GM23338 (cell line): ENCODE measurements around the gene FAM111B. TPM values are rescaled to one million over a fixed set of nuclear protein-coding genes. Genes with fewer than 3 reads are reported as not detected.

Experiments used
- ATAC-seq: fragments of 200-7000 bp; cut with Tn5 transposase; 3 replicates; pipeline ENCODE4 v1.9.1; 2020
- DNase-seq: peaks from one replicate; pipeline ENCODE4 v3.0.0-alpha.2; 2015; ENCODE audit warnings: low spot score
- H2AFZ ChIP-seq: fragments of 200-600 bp; sonication (generic); 2 replicates; pipeline ENCODE4 v1.8.0; 2016; ENCODE audit warnings: antibody characterized with exemption, mild to moderate bottlenecking, moderate library complexity
- H3F3A ChIP-seq: fragments of 200-600 bp; sonication (generic); replicated peaks from 2 replicates; pipeline ENCODE4 v1.8.0; 2017; ENCODE audit warnings: antibody characterized with exemption, mixed run types, low read depth
- H3K27ac ChIP-seq: fragments of 200-600 bp; sonication (generic); 2 replicates; pipeline ENCODE4 v1.6.1; 2016; ENCODE audit warnings: low read depth
- H3K27me3 ChIP-seq: fragments of 200-600 bp; sonication (generic); 2 replicates; pipeline ENCODE4 v1.8.0; 2016; ENCODE audit warnings: mild to moderate bottlenecking, mixed run types, moderate library complexity; ENCODE audit not compliant: insufficient read depth
- H3K36me3 ChIP-seq: fragments of 200-600 bp; sonication (generic); 2 replicates; pipeline ENCODE4 v1.8.0; 2016; ENCODE audit warnings: mild to moderate bottlenecking; ENCODE audit not compliant: insufficient read depth
- H3K4me1 ChIP-seq: fragments of 200-600 bp; sonication (generic); 2 replicates; pipeline ENCODE4 v1.8.0; 2016; ENCODE audit warnings: mild to moderate bottlenecking, moderate library complexity; ENCODE audit not compliant: insufficient read depth
- H3K4me2 ChIP-seq: fragments of 200-600 bp; sonication (generic); 2 replicates; pipeline ENCODE4 v1.7.1; 2017; ENCODE audit warnings: mixed run types
- H3K4me3 ChIP-seq: fragments of 200-600 bp; sonication (generic); 2 replicates; pipeline ENCODE4 v1.6.1; 2016; ENCODE audit warnings: mixed run types
- H3K79me2 ChIP-seq: fragments of 200-600 bp; sonication (generic); replicated peaks from 2 replicates; pipeline ENCODE4 v1.8.0; 2017; ENCODE audit warnings: mild to moderate bottlenecking; ENCODE audit not compliant: insufficient read depth
- H3K9me2 ChIP-seq: fragments of 200-600 bp; sonication (generic); 2 replicates; pipeline ENCODE4 v1.8.0; 2017; ENCODE audit not compliant: insufficient read depth
- H4K20me1 ChIP-seq: fragments of 200-600 bp; sonication (generic); replicated peaks from 2 replicates; pipeline ENCODE4 v1.8.0; 2017; ENCODE audit warnings: mild to moderate bottlenecking; ENCODE audit not compliant: insufficient read depth
- H3K27ac Mint-ChIP-seq: 2 replicates; pipeline ENCODE4 v1.8.0; 2020; ENCODE audit warnings: inconsistent platforms, mild to moderate bottlenecking, moderate library complexity, mixed read lengths
- H3K27me3 Mint-ChIP-seq: 3 replicates; pipeline ENCODE4 v1.8.0; 2022; ENCODE audit warnings: low read depth, mild to moderate bottlenecking, moderate library complexity, mixed read lengths, inconsistent platforms; ENCODE audit not compliant: insufficient read depth, poor library complexity
- H3K36me3 Mint-ChIP-seq: 3 replicates; pipeline ENCODE4 v1.8.0; 2021; ENCODE audit warnings: low read depth, mild to moderate bottlenecking, inconsistent platforms, moderate library complexity, mixed read lengths
- H3K4me1 Mint-ChIP-seq: 3 replicates; pipeline ENCODE4 v1.8.0; 2020; ENCODE audit warnings: mild to moderate bottlenecking, inconsistent platforms, mixed read lengths
- H3K4me3 Mint-ChIP-seq: 3 replicates; pipeline ENCODE4 v1.8.0; 2021; ENCODE audit warnings: moderate library complexity, mild to moderate bottlenecking, inconsistent platforms, mixed read lengths
- H3K9me3 Mint-ChIP-seq: 3 replicates; pipeline ENCODE4 v1.8.0; 2020; ENCODE audit warnings: moderate library complexity, mild to moderate bottlenecking, inconsistent platforms, mixed read lengths
- ETS1 ChIP-seq: IDR thresholded peaks from 2 replicates; pipeline ENCODE4 v1.6.1; 2016; ENCODE audit warnings: antibody characterized with exemption
- STAT1 ChIP-seq: IDR thresholded peaks from one replicate; pipeline ENCODE4 v1.6.1; 2016; ENCODE audit warnings: antibody characterized with exemption; ENCODE audit not compliant: unreplicated experiment
- ZNF462 ChIP-seq: fragments of 250-450 bp; sonication (Bioruptor Pico); IDR thresholded peaks from 2 replicates; pipeline ENCODE4 v1.5.0; 2020; ENCODE audit warnings: mild to moderate bottlenecking, moderate library complexity
- polyA plus RNA-seq: library from polyadenylated mRNA; unstranded; fragments of >200 nt; fragmentation: Nextera tagmentation; extraction: Ambion mirVana; gene quantifications from 2 replicates; pipeline ENCODE4 v1.2.1, GENCODE V29; 2016
- total RNA-seq: library from RNA; depleted of rRNA; stranded (reverse); fragments of >200 nt; shearing (Covaris generic); gene quantifications from 2 replicates; pipeline ENCODE4 v1.2.3, GENCODE V29; 2014
- TF ChIP-seq, protein P1 (sequence below): IDR thresholded peaks from one replicate; pipeline ENCODE4 v1.6.1; 2018; ENCODE audit warnings: antibody characterized with exemption; ENCODE audit not compliant: unreplicated experiment
- TF ChIP-seq, protein P2 (sequence below), 2 experiments: fragments of 200-600 bp in 1 of 2; sonication (generic) in 1 of 2; conservative IDR thresholded peaks; 2 replicates each; pipeline versions ENCODE4 v1.5.1 to v1.6.1; 2016 to 2017; ENCODE audit warnings: antibody characterized with exemption in 2 of 2, low read depth in 2 of 2, mild to moderate bottlenecking in 2 of 2, moderate library complexity in 1 of 2

The FAM111B gene
- total and polyA plus RNA-seq, 2 experiments from 2014 or later: 30.6 to 40.7 TPM

GRCh38 chr11:59157433-59157832 is 50.4 kb downstream of the FAM111B start (continued):
- TF ChIP-seq ZNF462 (CRISPR knock-in tag) (no peak), STAT1 (no peak)
- TF ChIP-seq, protein P1, sequence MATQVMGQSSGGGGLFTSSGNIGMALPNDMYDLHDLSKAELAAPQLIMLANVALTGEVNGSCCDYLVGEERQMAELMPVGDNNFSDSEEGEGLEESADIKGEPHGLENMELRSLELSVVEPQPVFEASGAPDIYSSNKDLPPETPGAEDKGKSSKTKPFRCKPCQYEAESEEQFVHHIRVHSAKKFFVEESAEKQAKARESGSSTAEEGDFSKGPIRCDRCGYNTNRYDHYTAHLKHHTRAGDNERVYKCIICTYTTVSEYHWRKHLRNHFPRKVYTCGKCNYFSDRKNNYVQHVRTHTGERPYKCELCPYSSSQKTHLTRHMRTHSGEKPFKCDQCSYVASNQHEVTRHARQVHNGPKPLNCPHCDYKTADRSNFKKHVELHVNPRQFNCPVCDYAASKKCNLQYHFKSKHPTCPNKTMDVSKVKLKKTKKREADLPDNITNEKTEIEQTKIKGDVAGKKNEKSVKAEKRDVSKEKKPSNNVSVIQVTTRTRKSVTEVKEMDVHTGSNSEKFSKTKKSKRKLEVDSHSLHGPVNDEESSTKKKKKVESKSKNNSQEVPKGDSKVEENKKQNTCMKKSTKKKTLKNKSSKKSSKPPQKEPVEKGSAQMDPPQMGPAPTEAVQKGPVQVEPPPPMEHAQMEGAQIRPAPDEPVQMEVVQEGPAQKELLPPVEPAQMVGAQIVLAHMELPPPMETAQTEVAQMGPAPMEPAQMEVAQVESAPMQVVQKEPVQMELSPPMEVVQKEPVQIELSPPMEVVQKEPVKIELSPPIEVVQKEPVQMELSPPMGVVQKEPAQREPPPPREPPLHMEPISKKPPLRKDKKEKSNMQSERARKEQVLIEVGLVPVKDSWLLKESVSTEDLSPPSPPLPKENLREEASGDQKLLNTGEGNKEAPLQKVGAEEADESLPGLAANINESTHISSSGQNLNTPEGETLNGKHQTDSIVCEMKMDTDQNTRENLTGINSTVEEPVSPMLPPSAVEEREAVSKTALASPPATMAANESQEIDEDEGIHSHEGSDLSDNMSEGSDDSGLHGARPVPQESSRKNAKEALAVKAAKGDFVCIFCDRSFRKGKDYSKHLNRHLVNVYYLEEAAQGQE: no peak

DNA sequence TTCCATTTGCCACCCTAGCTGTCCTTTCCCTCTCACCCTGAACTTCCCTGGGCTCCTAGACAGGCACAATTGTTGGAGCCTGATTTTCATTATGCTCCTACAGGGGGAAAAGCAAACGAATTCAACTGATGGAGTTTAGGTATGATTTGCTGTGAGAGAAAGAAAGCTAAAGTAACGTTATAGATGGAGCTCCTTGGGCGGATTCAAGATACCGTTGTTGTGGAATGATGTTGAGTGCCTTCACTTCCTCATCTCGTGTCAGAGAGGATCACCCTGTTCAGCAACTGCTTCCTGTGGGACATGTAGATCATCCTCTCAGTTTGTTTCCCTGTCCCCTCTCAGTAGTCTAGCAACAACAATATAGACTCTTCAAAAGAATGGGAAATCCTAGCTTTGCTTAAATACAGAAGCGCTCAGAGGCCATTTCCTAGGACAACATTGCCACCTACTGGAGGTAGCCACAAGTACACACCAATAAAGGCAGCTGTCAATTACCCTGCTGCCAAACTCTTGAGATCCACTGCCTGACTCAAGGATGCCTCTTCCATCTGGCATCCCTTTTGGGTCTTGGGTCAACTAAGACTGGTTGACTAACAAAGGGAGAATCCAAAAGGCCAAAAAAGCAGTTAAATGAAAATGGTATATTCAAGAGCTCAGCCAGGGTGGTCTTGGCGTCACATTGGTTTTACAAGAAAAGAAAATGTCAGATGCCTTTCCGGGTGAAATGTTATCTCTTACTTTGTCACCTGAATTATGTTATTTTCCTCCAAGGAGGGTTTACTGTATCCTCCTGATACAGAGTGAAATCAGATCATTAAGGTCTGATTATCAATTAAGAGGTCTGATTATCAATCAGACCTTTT is 51.4 kb downstream of the FAM111B start:
- Histone ChIP-seq H3K4me3 (no peak overlapping the region), H3K36me3 (no peaks in the 10 kb centered on the region), H3F3A (no peaks in the 10 kb centered on the region), H2AFZ (peak overlapping the region; percentile 73), H4K20me1 (no peaks in the 10 kb centered on the region), H3K27me3 (no peaks in the 10 kb centered on the region), H3K4me1 (no peaks in the 10 kb centered on the region), H3K27ac (no peak overlapping the region), H3K79me2 (no peaks in the 10 kb centered on the region), H3K4me2 (no peak overlapping the region), H3K9me2 (no peaks in the 10 kb centered on the region)
- ATAC-seq (peak; percentile 96), DNase-seq (peak; percentile 87)
- no peak overlapping the region; the same call in 1 of the 2 replicates for H3K27ac Mint-ChIP-seq
- no peak overlapping the region for H3K4me3 Mint-ChIP-seq
- no peak for TF ChIP-seq ETS1
- TF ChIP-seq, protein P2, sequence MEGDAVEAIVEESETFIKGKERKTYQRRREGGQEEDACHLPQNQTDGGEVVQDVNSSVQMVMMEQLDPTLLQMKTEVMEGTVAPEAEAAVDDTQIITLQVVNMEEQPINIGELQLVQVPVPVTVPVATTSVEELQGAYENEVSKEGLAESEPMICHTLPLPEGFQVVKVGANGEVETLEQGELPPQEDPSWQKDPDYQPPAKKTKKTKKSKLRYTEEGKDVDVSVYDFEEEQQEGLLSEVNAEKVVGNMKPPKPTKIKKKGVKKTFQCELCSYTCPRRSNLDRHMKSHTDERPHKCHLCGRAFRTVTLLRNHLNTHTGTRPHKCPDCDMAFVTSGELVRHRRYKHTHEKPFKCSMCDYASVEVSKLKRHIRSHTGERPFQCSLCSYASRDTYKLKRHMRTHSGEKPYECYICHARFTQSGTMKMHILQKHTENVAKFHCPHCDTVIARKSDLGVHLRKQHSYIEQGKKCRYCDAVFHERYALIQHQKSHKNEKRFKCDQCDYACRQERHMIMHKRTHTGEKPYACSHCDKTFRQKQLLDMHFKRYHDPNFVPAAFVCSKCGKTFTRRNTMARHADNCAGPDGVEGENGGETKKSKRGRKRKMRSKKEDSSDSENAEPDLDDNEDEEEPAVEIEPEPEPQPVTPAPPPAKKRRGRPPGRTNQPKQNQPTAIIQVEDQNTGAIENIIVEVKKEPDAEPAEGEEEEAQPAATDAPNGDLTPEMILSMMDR (conservative IDR thresholded peaks at IDR 0.05; ENCODE audit: low read depth in 2 of 2): peak; percentile 89 to 90
- peaks cover 5% of the 10 kb centered on the region; the same call in 2 of the 3 replicates for H3K4me1 Mint-ChIP-seq
- no peaks in the 10 kb centered on the region for H3K27me3 Mint-ChIP-seq
- H3K9me3 Mint-ChIP-seq: 0 out of 3 replicates have a peak, but pooled peaks cover 2% of the 10 kb centered on the region
- no peaks in the 10 kb centered on the region; the same call in 2 of the 3 replicates for H3K36me3 Mint-ChIP-seq
